HepG2 (cell line): ENCODE measurements around the gene CARS2. TPM values are rescaled to one million over a fixed set of nuclear protein-coding genes. Genes with fewer than 3 reads are reported as not detected.

Source experiments
- ATAC-seq: fragments of 200-7000 bp; cut with Tn5 transposase; 3 replicates; pipeline ENCODE4 v1.9.1; 2020; ENCODE audit warnings: mild to moderate bottlenecking, moderate library complexity
- BruUV-seq: library from RNA; stranded (reverse); fragments of 400-500 nt; replicated peaks from 2 replicates; lab custom pipeline; 2021; lab: Mats Ljungman, UMichigan
- CTCF ChIA-PET: fragments of 300-600 bp; formaldehyde crosslinking; extraction: SDS; loops from one replicate; lab custom pipeline; 2021; ENCODE audit warnings: low total read pairs, inconsistent platforms, low intra/inter-chr PET ratio; lab: Yijun Ruan, JAX
- POLR2A ChIA-PET: fragments of 350-600 bp; sonication (Branson Sonifier 250); formaldehyde crosslinking; loops from one replicate; lab custom pipeline; 2020; ENCODE audit warnings: antibody characterized with exemption, inconsistent platforms; lab: Yijun Ruan, JAX
- DNase-seq: peaks from one replicate; pipeline ENCODE4 v3.0.0-alpha.2; 2015; ENCODE audit warnings: low spot score
- FAIRE-seq: peaks from 3 replicates; lab custom pipeline; 2011; peaks lifted over from hg19 to GRCh38; lab: Jason Lieb, UNC
- H2AFZ ChIP-seq: one replicate; pipeline ENCODE4 v1.6.1; 2011; ENCODE audit warnings: low read length, inconsistent platforms
- H3K27ac ChIP-seq: fragments of 300-600 bp; 3 replicates; pipeline ENCODE4 v1.8.0; 2011; ENCODE audit warnings: mixed run types, mild to moderate bottlenecking, mixed read lengths, low read length, inconsistent platforms; ENCODE audit not compliant: insufficient read depth; ENCODE audit errors: extremely low read length
- H3K27me3 ChIP-seq, 2 experiments: fragments of 200-600 bp in 1 of 2; 2 replicates in 1 of 2; 3 replicates in 1 of 2; pipeline versions ENCODE4 v1.6.0 to v1.8.0; 2011; ENCODE audit warnings: low read length in 2 of 2, mild to moderate bottlenecking in 2 of 2, moderate library complexity in 2 of 2, inconsistent platforms in 1 of 2; ENCODE audit not compliant: insufficient read depth in 2 of 2, control insufficient read depth in 1 of 2
- H3K36me3 ChIP-seq, 2 experiments: fragments of 200-600 bp in 1 of 2; replicated peaks in 1 of 2; 2 replicates in 1 of 2; 3 replicates in 1 of 2; pipeline versions ENCODE4 v1.5.1 to v1.8.0; 2011; ENCODE audit warnings: low read length in 2 of 2, inconsistent platforms in 1 of 2; ENCODE audit not compliant: insufficient read depth in 2 of 2, control insufficient read depth in 1 of 2
- H3K4me1 ChIP-seq: 2 replicates; pipeline ENCODE4 v1.5.1; 2012; ENCODE audit warnings: low read length, inconsistent platforms; ENCODE audit not compliant: insufficient read depth
- H3K4me2 ChIP-seq: 2 replicates; pipeline ENCODE4 v1.6.0; 2011; ENCODE audit warnings: low read depth, low read length, inconsistent platforms
- H3K4me3 ChIP-seq, 3 experiments: fragments of 200-600 bp in 1 of 3; sonication (generic), shearing (Covaris generic) in 1 of 3; replicated peaks in 1 of 3; 2 replicates each; pipeline ENCODE4 v1.5.1; 2011 to 2016; ENCODE audit warnings: low read length in 3 of 3, inconsistent platforms in 2 of 3, low read depth in 2 of 3, mild to moderate bottlenecking in 2 of 3, control low read depth in 1 of 3, mixed read lengths in 1 of 3; ENCODE audit not compliant: insufficient read depth in 1 of 3
- H3K79me2 ChIP-seq: one replicate; pipeline ENCODE4 v1.6.1; 2011; ENCODE audit warnings: low read length, inconsistent platforms; ENCODE audit not compliant: insufficient read depth
- H3K9ac ChIP-seq: 2 replicates; pipeline ENCODE4 v1.6.0; 2011; ENCODE audit warnings: mild to moderate bottlenecking, low read depth, low read length, inconsistent platforms; ENCODE audit not compliant: insufficient read depth
- H3K9me3 ChIP-seq: 2 replicates; pipeline ENCODE4 v1.5.1; 2012; ENCODE audit warnings: mild to moderate bottlenecking, low read length
- H4K20me1 ChIP-seq: 2 replicates; pipeline ENCODE4 v1.6.0; 2011; ENCODE audit warnings: inconsistent platforms, mild to moderate bottlenecking, low read length, moderate library complexity; ENCODE audit not compliant: insufficient read depth
- ARID2 ChIP-seq: sonication (generic); formaldehyde crosslinking; IDR thresholded peaks from 2 replicates; pipeline ENCODE4 v1.8.1; 2022; ENCODE audit warnings: mild to moderate bottlenecking, missing genetic modification reagents, borderline replicate concordance
- FUBP1 ChIP-seq: sonication (generic); formaldehyde crosslinking; IDR thresholded peaks from 2 replicates; pipeline ENCODE4 v1.5.1; 2020; ENCODE audit warnings: missing genetic modification reagents, mild to moderate bottlenecking, borderline replicate concordance
- GATA4 ChIP-seq: sonication (generic); IDR thresholded peaks from 2 replicates; pipeline ENCODE4 v1.6.1; 2016; ENCODE audit warnings: antibody characterized with exemption, low read depth, borderline replicate concordance
- MIER2 ChIP-seq: IDR thresholded peaks from 2 replicates; pipeline ENCODE4 v1.6.1; 2016; ENCODE audit warnings: missing biosample characterization, missing genetic modification reagents
- SKI ChIP-seq: fragments of 450-650 bp; IDR thresholded peaks from one replicate; pipeline ENCODE4 v1.6.1; 2018; ENCODE audit warnings: mild to moderate bottlenecking; ENCODE audit not compliant: partially characterized antibody
- SRY ChIP-seq: sonication (generic); formaldehyde crosslinking; IDR thresholded peaks from 2 replicates; pipeline ENCODE4 v1.8.0; 2022; ENCODE audit warnings: mild to moderate bottlenecking, missing genetic modification reagents
- ZBTB39 ChIP-seq: sonication (generic); formaldehyde crosslinking; IDR thresholded peaks from 2 replicates; pipeline ENCODE4 v1.5.0; 2020; ENCODE audit warnings: missing genetic modification reagents
- ZFX ChIP-seq: sonication (generic); formaldehyde crosslinking; IDR thresholded peaks from 2 replicates; pipeline ENCODE4 v1.4.0; 2020; ENCODE audit warnings: mild to moderate bottlenecking, low read depth, missing genetic modification reagents, moderate library complexity
- ZNF251 ChIP-seq: sonication (generic); formaldehyde crosslinking; IDR thresholded peaks from 2 replicates; pipeline ENCODE4 v1.9.0; 2021; ENCODE audit warnings: mild to moderate bottlenecking, missing genetic modification reagents
- ZNF263 ChIP-seq: sonication (generic); formaldehyde crosslinking; IDR thresholded peaks from 2 replicates; pipeline ENCODE4 v1.4.0; 2020; ENCODE audit warnings: missing genetic modification reagents
- ZNF296 ChIP-seq: sonication (generic); formaldehyde crosslinking; conservative IDR thresholded peaks from 2 replicates; pipeline ENCODE4 v1.5.0; 2020; ENCODE audit warnings: mild to moderate bottlenecking, missing genetic modification reagents
- ZNF629 ChIP-seq: sonication (generic); formaldehyde crosslinking; conservative IDR thresholded peaks from 2 replicates; pipeline ENCODE4 v1.5.0; 2020; ENCODE audit warnings: missing genetic modification reagents
- ZNF747 ChIP-seq: sonication (generic); formaldehyde crosslinking; IDR thresholded peaks from 2 replicates; pipeline ENCODE4 v1.8.1; 2023; ENCODE audit warnings: missing genetic modification reagents, mild to moderate bottlenecking, borderline replicate concordance
- ZNF777 ChIP-seq: sonication (generic); formaldehyde crosslinking; IDR thresholded peaks from 2 replicates; pipeline ENCODE4 v1.4.0; 2020; ENCODE audit warnings: missing genetic modification reagents
- ZNF792 ChIP-seq: IDR thresholded peaks from 2 replicates; pipeline ENCODE4 v1.6.1; 2016
- ZSCAN22 ChIP-seq: sonication (generic); formaldehyde crosslinking; IDR thresholded peaks from 2 replicates; pipeline ENCODE4 v1.4.0; 2020; ENCODE audit warnings: mild to moderate bottlenecking, missing genetic modification reagents
- ZSCAN25 ChIP-seq: sonication (generic); formaldehyde crosslinking; IDR thresholded peaks from 2 replicates; pipeline ENCODE4 v1.8.0; 2022; ENCODE audit warnings: mild to moderate bottlenecking, missing genetic modification reagents
- ZXDC ChIP-seq: sonication (generic); formaldehyde crosslinking; IDR thresholded peaks from 2 replicates; pipeline ENCODE4 v1.5.0; 2020; ENCODE audit warnings: mild to moderate bottlenecking, missing genetic modification reagents
- WGBS: methylation state at CpG from one replicate; pipeline ENCODE4 v1.1.6; 2017; ENCODE audit warnings: low lambda C conversion rate; 5-methylcytosine and 5-hydroxymethylcytosine counted together
- in situ Hi-C: cut with HindIII; loops from 2 replicates; pipeline ENCODE4 v1.10.0; 2017; ENCODE audit warnings: low pct_unique_long_range_greater_than_20kb; ENCODE audit not compliant: extremely low pct_ligation_motif_present
- intact Hi-C: fragments of 100-400 bp; cut with micrococcal nuclease; formaldehyde crosslinking; loops from one replicate; pipeline ENCODE4 v1.10.0; 2022; ENCODE audit not compliant: unreplicated experiment
- polyA plus RNA-seq, 8 experiments: library from polyadenylated mRNA; depleted of rRNA in 3 of 8; stranded (reverse) in 7 of 8; unstranded in 1 of 8; fragments of >200 nt; fragmentation: Illumina TruSeq in 4 of 8; extraction: Trizol in 4 of 8; gene quantifications; 2 replicates each; pipeline versions ENCODE4 v1.2.1 to v1.2.3, GENCODE V29; 2011 to 2016; ENCODE audit warnings: low read depth in 4 of 8, missing spikeins in 1 of 8, mixed read lengths in 1 of 8; ENCODE audit not compliant: insufficient read depth in 1 of 8
- total RNA-seq, 5 experiments: library from RNA; depleted of rRNA; stranded (reverse); fragments of >200 nt; fragmentation: Illumina TruSeq; extraction: Trizol; gene quantifications; 2 replicates each; pipeline ENCODE4 v1.2.3, GENCODE V29; 2016; ENCODE audit warnings: low read depth in 1 of 5

Gene CARS2
- total and polyA plus RNA-seq, 2 of the 13 experiments (the other 11 are each of a cell fraction or from before 2014, with no cell fraction given): 41.1 to 59.3 TPM

GRCh38 chr13:110714797-110715394 lies 9.0 kb upstream of the CARS2 start:
- Histone ChIP-seq H3K36me3 (peaks cover 2 to 10% of the 10 kb centered on the region in 2 experiments; a peak in 3 of 5 replicates), H3K27ac (peak overlapping the region; percentile 86), H2AFZ (no peak overlapping the region), H3K4me1 (peaks cover 19% of the 10 kb centered on the region), H4K20me1 (peaks cover 30% of the 10 kb centered on the region), H3K79me2 (peaks cover 52% of the 10 kb centered on the region), H3K9me3 (no peaks in the 10 kb centered on the region), H3K27me3 (no peaks in the 10 kb centered on the region; a peak in 1 of 5 replicates), H3K9ac (peak overlapping the region; percentile 95), H3K4me3 (peak overlapping the region; percentile 96 to 98 (median 98)), H3K4me2 (peak overlapping the region; percentile 72)
- POLR2A ChIA-PET: interaction anchor here (0.6 to 2.8 kb wide), 19 partner anchors 9 to 200 kb away, joined by 3 to 22 read pairs (median 4); partner anchors contain the start of genes ANKRD10, CARS2, NAXD and RAB20
- intact Hi-C loops (loop anchor here (1.0 to 10.0 kb wide), 5 partner anchors 31 to 260 kb away; no protein-coding TSS in a partner anchor), in situ Hi-C loops (no loop called here)
- WGBS: 2% methylated on average over 42 of the region's 49 CpGs
- ATAC-seq (peak; percentile 3), FAIRE-seq (no peak), DNase-seq (peak; percentile 20)
- CTCF ChIA-PET: no interaction called here
- TSS peak; percentile 73 for BruUV-seq
- TF ChIP-seq ZXDC (CRISPR knock-in tag) (peak; percentile 36; the same call in 1 of the 2 replicates), ZBTB39 (CRISPR knock-in tag) (no peak), SRY (CRISPR knock-in tag) (no peak), ZNF629 (CRISPR knock-in tag) (no peak), ZNF296 (CRISPR knock-in tag) (no peak), ZNF792 (CRISPR knock-in tag) (peak; percentile 7; the same call in 1 of the 2 replicates), MIER2 (CRISPR knock-in tag) (0 out of 2 replicates have a peak, but pooled peaks have one; percentile 42), SKI (peak; percentile 47), ZNF747 (CRISPR knock-in tag) (no peak), GATA4 (peak; percentile 96), ZNF777 (CRISPR knock-in tag) (peak; percentile 28; the same call in 1 of the 2 replicates), ZNF251 (CRISPR knock-in tag) (no peak), ZNF263 (CRISPR knock-in tag) (peak; percentile 28; the same call in 1 of the 2 replicates), FUBP1 (CRISPR knock-in tag) (0 out of 2 replicates have a peak, but pooled peaks have one; percentile 33), ARID2 (CRISPR knock-in tag) (no peak; the same call in 1 of the 2 replicates), ZFX (CRISPR knock-in tag) (no peak; the same call in none of the 2 replicates), ZSCAN25 (CRISPR knock-in tag) (no peak), ZSCAN22 (CRISPR knock-in tag) (no peak)
